22Rv1 (cell line): Measurements from ENCODE around the gene SIRT7.

Experiments used
- ZFX ChIP-seq: fragments of 450-650 bp; IDR thresholded peaks from 2 replicates; pipeline ENCODE4 v1.6.1; 2017; ENCODE audit warnings: antibody characterized with exemption, borderline replicate concordance
- TF ChIP-seq, protein P1 (sequence below): fragments of 450-650 bp; IDR thresholded peaks from 2 replicates; pipeline ENCODE4 v1.5.1; 2017; ENCODE audit warnings: mild to moderate bottlenecking

DNA sequence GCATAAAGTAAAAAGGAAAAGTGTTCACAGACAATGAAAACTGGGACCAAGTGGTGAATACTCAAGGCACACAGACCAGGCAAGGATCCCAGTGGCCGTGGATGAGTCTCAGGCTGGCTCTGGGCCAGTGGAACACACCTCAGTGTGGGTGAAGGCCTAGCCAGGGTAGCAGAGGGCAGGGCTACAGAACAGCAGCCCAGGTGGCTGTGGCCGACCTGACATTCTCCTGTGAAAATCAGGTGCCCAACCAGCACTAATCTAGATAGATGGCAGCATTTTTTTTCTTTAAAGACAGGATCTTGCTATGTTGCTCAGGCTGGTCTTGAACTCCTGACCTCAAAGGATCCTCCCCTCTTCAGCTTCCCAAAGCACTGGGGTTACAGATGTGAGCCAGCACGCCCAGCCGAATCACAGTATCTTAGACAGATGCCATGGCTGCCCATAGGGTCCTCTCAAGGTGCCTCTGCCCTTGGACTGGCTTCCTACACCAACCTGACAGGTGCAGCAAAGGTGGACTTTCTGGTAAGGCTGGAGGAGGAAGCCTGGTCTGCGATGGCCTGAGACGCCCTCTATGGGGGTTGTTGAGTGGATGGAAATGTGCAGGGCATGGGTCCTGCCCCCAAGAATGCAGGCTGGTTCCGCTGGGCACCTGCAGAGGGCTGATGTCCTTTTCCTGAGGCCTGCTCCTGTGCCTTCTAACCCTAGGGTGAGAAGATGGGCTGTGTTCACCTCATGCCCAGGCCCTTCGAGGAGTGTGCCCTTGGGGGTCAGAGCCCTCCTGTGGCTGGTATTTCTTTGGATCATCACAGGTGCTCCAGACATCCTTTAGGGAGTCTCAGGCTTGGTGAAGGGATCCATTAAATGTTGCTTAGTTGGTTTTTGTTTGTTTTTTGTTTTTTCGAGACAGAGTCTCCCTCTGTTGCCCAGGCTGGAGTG is 53.9 kb downstream of the SIRT7 start:
- TF ChIP-seq, protein P1, sequence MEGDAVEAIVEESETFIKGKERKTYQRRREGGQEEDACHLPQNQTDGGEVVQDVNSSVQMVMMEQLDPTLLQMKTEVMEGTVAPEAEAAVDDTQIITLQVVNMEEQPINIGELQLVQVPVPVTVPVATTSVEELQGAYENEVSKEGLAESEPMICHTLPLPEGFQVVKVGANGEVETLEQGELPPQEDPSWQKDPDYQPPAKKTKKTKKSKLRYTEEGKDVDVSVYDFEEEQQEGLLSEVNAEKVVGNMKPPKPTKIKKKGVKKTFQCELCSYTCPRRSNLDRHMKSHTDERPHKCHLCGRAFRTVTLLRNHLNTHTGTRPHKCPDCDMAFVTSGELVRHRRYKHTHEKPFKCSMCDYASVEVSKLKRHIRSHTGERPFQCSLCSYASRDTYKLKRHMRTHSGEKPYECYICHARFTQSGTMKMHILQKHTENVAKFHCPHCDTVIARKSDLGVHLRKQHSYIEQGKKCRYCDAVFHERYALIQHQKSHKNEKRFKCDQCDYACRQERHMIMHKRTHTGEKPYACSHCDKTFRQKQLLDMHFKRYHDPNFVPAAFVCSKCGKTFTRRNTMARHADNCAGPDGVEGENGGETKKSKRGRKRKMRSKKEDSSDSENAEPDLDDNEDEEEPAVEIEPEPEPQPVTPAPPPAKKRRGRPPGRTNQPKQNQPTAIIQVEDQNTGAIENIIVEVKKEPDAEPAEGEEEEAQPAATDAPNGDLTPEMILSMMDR, result no peak
- no peak for TF ChIP-seq ZFX
